GM19372 (cell line): ENCODE results near the gene PRSS56.

Experiments used
- ATAC-seq: cut with Tn5 transposase; IDR thresholded peaks from one replicate; pipeline ENCODE4 v1.9.1; 2021; ENCODE audit warnings: mild to moderate bottlenecking, low read depth, moderate library complexity; ENCODE audit not compliant: unreplicated experiment

PRSS56 gene

DNA sequence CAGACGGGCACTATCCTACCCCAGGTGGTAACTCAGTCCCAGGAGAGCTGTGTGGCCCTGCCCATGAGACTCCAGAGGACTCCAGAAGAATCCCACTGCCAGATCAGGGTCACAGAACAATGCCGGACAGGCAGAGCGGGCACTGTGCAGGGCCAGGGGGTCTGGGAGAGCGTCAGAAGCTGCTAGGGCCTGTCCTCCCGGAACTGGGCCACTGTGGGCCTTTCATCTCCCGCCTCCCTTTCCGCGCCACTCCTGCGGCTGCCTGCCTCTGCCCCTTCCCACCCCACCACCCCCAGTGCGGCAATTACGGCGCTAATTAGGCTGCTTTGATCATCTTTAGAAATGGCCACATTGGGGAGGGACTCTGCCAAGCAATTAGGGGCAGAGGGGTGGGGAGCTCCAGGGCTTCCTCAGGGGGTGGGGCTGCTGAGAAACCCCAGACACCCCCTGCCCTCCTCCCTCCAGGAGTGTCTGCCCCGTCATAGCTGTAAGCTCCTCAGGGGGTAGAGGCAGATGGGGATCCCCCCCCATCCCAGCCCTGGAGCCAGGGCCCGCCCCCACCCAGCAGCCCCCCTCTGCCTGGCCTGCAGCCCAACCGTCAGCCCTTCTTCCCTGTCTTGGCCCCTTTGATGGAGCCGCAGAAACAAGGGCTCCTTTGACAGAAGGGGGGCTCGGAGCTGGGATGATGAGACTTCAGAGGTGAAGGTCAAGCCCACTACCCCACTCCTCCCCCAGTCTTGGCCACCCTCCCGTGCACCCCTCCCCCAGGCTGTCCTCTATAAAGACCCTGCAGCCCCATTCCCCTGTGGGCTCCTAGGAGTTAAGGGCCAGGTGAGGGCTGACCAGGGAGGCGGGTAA is at the start of gene PRSS56:
TSS of gene PRSS56 (plus strand) at position 808 of the 858 bp plus-strand sequence. CDS start 211 bp downstream, outside the sequence.
- ATAC-seq: no peak

DNA sequence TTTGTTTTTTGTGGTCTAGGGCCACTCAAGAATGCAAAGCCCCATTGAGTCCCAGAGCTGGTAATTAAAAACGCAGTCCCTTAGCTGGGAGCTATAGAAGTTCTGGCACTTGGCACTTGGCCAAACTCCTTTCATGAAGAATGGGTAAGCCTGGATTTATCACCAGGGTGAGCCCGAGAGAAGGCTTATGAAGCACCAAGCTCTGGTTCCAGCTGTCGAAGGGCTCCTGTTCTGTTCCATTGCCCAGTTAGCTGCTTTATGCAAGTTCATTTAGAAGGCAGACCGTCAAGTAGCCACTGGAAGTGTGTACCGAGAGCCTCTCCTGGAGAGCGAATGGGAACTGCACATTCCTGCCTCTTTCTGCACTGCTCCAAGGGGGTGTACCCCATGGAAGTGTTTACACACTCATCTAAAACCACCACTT is 46.7 kb upstream of the PRSS56 start:
- no peak for ATAC-seq

DNA sequence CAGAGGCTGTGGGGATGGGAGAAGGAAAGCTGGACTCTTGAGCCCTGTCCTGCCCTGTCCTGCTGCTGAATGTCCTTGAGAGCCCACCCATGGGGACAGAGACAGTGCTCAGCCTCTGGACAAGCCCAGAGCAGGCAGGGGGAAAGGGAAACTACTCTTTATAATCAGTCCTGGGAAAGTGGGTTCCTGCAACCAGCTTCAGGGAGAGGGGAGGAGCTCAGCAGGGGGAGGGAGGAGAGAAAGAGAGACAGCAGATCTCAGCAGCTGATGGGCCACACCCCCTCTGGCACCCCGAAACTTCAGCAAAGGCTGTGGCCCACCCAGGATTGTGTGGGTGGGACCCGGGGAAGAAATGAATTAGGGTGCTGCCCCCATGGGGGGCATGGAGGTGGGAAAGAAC is 44.1 kb upstream of the PRSS56 start:
- no peak for ATAC-seq

DNA sequence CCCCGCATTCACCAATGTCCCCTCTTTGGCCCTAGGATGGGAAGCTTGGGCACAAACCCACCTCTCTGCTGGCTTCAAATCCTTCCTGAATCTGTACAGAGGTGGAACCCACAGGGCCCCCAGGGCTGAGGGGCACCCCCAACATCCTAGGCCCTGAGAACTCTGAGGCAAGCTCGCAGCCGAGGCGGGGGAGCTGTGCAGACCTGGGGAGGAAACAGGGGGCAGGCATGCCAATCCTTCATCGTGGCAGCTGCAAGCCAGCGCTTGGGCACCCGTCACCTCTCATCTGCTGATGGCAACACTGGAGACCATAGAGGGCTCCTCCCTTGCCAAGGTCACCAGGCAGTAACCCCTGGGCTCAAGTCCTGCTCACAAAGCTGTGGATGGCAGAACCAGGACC is 43.4 kb upstream of the PRSS56 start:
- ATAC-seq: no peak

DNA sequence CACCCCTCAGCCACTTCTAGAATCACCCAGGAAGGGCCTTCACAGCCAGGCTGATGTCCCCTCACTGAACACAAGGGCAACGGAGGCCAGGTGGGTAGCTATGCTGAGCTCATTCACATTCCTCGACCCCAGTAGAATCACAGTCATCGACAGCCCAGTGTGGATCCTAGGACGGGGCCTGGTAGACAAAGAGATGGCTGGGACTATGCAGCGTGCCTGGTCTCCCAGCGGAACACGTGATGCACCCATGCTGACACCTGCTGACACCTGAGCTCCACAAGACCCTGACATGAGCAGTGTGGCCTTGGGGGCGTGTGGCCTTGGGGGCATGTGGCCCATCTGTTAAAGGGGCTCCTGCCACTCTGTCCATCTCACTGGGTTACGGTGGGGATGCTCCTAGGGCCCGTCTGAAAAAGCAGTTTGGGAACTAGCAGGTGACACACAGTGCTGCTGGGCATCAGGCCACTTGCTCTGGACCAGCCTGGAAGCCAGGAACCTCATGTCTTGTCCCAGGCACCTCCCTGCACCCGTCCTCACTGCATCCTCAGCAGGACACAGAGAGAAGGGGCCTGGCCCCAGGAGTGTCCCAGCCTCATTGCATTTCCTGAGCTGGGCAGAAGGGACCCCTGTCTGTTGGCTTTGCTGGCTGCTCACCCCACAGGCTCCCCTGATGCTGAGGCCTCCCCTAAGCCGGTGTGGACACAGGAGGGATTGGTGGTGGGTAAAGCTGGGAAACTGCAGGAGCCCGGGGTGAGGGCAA is 42.3 kb upstream of the PRSS56 start:
- no peak for ATAC-seq

DNA sequence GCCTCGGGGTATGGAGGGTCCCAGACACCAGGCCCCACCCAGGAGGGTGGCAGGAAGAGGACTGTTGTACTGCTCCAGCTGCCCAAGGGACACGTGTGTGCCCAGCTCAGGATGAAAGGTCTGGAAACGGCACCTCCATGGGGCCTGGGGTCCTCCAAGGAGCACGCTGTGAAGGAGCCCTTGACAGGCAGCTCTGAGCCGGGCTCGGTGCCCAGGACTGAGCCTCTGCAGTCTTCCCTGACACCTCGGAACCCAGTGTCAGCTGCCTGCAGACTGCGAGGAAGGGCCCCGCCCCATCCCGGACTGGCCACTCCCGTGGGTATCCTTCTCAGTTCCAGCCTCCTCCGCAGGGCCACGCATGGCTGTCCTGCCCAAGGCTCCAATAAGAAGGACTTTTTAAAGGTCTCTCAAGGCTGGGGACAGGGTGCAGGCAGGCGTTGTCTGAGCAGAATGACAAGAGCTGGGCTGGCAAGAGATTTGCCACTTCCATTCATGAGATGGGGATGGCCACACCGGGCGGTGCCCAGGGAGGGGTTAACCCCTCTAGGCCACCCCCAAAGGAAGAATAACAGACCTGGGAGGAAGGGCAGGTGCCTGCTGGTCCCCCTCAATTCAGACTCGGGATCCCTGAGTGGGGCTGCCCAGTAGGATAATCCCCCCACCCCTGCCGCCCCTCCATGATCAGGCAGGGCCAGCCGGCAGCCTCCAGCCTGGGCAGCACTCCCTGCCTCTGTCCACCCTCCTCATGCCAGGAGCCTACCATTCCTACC is 41.4 kb upstream of the PRSS56 start:
- no peak for ATAC-seq

DNA sequence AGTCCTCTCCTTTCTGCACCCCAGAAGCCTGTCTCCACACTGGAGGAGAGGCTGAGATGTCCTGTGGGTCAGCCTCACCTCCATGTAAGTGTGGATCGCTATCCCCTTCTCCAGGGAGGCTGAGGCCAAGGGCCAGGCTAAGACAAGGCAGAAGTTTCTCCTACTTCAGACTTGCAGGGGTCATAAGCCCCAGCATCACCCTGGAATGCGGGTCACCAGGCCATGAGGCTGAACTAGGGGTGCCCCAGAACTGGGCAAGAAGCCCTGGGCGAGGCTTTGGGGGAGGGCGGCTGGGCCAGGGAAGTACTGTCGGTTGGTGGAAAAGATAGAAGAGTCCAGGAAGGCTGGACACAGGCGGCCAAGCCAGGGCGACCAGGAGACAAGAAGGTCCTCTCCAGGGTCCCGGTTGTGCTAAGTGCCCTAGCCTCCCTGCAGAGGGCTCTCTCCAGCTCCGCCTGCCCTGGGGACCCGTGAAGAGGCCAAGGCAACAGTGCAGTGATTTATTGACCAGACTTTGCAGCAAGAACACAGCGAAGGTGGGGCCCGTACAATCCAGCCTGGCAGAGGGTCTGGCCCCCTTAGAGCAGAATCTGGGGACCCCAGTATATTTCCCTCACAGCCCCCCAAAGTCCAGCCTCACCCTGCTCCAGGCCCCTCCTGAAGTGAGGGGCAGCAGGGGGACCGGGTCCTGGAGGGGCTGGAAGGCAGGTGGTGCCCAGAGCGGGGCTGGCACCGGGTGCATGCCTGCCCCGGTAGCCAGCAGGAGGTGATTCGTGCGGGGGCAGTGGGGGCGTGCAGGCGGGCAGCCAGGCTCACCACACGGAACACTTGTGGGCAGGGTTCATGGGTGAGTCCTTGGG is 40.6 kb upstream of the PRSS56 start:
- no peak for ATAC-seq

DNA sequence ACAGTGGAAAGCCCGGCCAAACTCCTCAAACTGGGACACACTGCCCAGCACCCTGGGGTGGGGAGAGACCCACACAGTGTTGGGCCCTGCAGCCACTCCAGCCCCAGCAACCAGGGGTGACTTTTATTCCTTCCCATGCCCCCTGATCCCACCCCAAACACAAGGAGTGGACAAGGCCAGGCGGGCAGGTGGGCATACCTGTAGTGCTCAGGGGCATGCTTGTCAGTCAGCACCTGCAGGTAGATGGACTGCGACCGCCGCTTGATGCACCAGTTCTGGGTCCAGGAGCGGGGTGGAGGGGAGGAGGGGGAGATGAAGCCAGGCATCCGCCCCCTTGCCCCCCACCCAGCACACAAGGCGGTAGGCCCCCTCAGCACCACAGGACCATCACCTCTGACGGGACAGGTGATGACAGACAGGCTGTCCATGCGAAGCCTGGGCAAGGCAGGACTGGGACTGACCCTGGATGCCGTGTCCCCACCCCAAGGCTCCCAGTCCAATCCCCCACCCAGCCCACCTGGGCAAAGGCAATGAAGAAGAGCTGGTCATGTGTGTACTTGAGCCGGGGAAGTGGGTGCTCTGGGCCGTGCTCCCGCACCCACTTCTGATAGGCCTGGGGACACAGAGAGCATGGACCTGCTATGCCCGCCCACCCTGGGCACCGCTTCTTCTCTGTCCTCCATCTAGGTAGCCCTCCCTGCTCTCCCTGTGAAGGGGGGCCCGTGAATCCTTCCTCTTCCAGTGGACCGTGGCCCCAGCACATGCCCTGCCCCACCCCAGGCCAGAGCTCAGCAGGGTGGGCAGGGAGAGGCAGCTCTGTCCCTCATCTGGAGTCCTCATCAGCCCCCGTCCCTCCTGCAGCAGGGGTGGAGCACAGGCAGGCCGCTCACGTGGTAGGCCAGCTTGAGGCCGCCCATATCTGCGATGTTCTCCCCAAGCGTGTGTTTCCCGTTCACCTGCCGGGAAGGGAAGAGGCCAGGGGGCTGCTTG is 39.7 kb upstream of the PRSS56 start:
- ATAC-seq: no peak

DNA sequence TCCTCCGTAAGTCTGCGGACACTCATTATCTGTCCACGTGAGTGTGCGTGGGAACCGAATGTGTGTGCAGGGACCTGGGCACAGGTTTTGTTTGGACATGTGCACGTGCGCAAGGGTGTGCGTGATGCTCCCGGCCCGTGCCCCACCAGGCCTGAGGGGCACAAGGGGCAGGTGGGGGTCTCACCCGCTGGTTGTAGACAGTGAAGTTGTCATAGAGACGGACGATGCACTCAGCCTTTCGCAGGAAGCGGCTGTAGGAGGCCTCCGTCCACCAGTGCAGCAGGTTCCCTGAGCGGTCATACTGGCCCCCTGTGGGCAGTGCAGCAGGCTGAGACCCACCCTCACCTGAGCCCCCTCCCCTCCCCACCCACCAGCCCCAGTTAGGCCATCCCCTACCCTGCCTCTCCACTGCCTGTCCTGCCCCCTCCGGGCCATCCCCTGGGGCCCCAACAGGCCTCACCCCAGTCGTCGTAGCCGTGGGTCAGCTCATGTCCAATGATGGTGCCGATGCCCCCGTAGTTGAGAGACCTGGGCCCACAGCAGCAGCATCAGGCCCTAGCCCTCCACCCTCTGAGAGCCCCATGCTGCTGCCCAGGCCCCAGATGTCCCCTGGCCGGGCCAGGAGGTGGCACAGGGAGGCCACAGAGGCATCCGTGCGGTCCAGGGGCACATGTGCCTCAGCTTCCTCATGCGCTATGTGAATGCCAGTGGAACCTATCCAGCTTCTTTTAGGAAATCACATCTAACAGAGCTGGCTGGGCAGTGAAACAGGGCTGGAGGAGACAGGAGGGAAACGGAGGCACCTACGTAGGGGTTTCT is 38.7 kb upstream of the PRSS56 start:
- no peak for ATAC-seq

DNA sequence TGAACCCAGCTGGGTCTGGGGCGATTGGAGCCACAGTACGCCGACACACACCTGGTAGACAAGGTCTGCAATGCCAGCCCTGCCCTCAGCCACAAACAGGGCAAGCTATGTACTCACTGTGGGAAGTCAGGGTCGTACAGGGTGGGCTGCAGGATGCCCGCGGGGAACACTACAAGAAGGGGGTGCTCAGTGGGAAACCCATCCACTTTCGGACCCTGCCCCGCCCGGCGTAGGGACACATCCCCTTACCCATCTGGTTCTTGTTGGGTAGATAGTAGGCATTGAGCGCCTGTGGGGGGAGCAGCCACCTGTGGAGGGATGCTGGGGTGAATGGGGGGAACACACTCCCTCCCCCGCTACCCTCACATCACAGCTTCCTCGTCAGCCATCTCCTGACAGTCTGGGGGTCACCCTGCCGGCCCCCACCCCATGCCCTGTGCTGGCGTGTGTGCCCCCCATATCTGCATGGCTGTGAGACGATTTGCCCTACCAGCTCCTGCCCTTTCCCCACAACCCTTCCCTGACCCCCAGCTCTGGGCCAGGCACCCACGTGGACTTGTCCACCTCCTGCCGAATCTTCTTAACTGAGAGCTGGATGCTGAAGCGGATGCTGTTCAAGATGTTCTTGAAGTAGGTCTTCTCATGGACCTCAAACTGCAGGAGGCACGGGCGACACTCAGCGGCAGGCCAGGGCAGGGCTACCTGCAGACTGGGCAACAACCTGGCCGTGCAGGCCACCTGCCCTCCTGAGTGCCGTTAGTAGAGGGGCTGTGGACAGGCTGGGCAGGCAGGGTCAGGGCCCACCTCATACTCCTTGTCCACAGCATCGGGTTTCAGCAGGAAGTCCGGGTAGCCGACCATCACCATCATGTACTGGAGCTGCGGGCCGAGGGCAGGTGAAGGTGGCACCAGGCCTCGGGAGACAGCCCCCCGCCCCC is 37.6 kb upstream of the PRSS56 start:
- no peak for ATAC-seq

DNA sequence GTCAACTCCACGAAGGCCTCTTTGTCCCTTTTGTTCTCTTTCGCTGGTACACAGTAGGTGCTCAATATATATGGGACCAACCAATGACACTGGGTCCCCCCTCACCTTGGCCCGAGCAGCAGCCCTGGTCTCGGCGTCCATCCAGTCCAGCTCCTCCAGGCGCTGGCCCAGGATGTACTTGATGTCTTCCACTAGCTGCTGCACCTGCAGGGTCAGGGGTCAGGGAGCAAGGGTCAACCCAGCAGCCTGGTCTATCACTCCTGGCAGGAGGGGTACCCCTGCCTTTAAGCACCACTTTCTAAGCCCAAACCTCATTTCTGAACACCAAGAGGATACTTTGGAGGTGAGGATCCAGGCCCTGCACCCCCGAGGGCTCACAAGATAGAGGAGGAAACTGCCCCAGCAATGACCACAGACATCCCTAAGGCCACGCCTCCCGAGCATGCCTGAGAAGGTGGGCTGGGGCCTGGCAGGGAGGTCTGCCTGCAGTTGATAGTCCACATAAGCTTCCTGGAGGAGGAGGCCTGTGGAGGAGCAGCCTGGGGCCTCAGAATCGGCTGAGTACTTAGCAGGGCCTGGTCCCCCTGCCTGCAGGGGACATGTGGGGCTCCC is 36.8 kb upstream of the PRSS56 start:
- no peak for ATAC-seq

DNA sequence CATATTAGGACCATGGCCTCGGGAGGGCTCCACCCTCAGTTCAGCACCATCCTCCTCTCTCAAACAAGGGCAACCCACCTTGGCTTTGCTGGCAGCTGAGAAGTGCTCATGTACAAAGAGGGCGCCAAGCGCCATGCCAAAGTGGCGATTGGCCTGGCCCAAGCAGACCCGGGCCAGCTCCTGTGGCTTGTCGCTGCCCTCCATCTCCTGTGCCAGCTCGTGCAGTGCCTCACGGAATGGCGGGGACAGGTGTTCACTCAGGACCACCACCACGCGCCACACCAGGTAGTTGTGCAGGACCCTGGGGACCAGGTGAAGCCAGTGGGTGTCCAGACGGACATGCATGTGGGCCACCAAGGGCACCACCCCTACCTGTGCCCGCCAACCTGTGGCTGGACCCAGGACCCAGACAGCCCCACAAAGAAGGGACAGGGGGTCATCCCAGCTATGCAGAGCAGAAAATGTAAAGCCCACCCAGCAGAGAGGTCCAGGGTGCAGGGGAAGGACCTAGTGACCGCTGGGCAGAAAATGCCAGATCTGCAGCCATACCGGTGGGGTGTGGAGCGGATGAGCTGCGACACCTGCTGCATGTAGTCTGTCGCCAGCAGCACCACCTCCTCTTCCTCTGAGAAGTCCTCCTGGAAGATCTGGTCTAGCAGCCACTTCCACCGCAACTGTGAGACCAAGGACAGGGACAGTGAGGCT is 36.1 kb upstream of the PRSS56 start:
- ATAC-seq: no peak

DNA sequence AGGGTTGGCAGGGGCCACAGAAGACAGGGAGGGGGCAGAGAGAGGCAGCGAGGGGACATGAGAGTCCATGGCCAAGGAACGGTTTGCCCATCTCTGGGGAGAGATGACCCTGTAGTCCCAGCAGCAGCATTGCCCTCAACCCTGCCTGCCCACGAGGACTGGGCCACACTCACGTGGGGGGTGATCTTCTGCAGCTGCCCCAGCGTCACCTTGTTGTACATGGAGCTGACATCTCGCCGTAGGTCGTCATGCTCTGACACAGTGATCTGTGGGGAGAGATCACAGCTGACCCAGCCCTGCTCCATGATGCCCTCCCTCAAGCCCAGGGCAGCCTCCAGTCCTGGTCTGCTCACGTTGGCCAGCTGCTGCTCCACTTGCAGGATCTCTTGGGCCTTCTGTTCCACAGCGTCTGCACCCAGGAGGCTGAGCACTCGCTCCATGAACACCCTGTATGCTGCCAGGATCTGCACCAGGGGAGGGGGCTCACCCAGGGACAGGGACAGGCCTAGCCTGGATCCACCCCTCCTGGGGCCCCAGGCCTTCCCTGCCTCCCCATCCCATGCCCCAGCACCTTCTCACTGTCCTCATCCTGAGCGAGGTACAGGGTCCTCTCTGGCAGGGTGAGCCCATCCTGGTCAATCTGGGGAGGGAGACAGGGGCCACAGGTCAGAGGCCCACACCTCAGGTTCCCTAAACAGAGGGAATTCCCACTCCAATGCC is 35.4 kb upstream of the PRSS56 start:
- ATAC-seq: no peak

DNA sequence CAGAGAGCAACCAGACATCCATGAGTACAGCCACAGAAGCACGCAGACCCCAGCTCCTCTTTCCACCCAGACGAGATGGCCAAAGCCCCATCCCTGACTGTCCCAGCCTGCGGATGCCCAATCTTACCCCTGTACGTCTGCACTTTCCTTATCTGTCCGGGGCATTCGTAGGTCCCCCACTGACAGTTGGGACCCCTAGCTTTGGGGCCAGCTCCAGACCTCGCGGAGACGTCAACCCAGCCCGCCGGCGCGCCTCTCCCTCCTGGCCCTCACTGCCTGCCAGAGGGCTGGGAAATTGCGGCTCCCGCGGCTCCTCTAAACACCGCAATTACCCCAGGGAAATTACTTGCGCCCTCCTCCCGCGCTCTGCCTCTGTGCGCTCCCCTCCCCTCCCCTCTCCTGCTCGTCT is 34.8 kb upstream of the PRSS56 start:
- ATAC-seq: no peak
